Right kidney (tissue), 1 donor: ENCODE data around the gene KIF1C.

ENCODE experiments used
- DNase-seq: peaks from one replicate; pipeline ENCODE4 v3.0.0-alpha.2; 2016

Gene KIF1C

GRCh38 chr17:4967539-4968485 is 29.9 kb upstream of the KIF1C start, which contains the start of gene SPAG7:
Gene SPAG7 (minus strand): TSS chr17:4967817. CDS start chr17:4967804, 13 bp downstream.
- DNase-seq: peak; percentile 100

- DNase-seq: peak; percentile 65
Measured at GRCh38 chr17:4968486-4969046, 29.2 kb upstream of the KIF1C start.

GRCh38 chr17:4969047-4969550 is 28.7 kb upstream of the KIF1C start:
- DNase-seq: no peak

- no peak for DNase-seq
Measured at GRCh38 chr17:4969551-4970173, 28.1 kb upstream of the KIF1C start.

GRCh38 chr17:4970273-4970672 is 27.5 kb upstream of the KIF1C start:
- DNase-seq: no peak

- no peak for DNase-seq
Measured at GRCh38 chr17:4971826-4972225, 25.9 kb upstream of the KIF1C start.

- DNase-seq: no peak
Measured at GRCh38 chr17:4972322-4972721, 25.4 kb upstream of the KIF1C start.

GRCh38 chr17:4972752-4973151 is 25.0 kb upstream of the KIF1C start:
- no peak for DNase-seq

GRCh38 chr17:4973256-4974114 is 24.3 kb upstream of the KIF1C start:
- DNase-seq: no peak

GRCh38 chr17:4974115-4974670 is 23.6 kb upstream of the KIF1C start:
- DNase-seq: no peak

- DNase-seq: no peak
Measured at GRCh38 chr17:4978726-4979125, 19.0 kb upstream of the KIF1C start.

- peak; percentile 41 for DNase-seq
Measured at GRCh38 chr17:4980644-4981216, 17.0 kb upstream of the KIF1C start.

GRCh38 chr17:4982305-4982704 is 15.4 kb upstream of the KIF1C start:
- DNase-seq: no peak

GRCh38 chr17:4986403-4986802 is 11.3 kb upstream of the KIF1C start:
- DNase-seq: no peak

- DNase-seq: peak; percentile 94
Measured at GRCh38 chr17:4986951-4987766, 10.6 kb upstream of the KIF1C start, which contains the start of gene CAMTA2. Gene CAMTA2 (minus strand): TSS chr17:4987675. CDS start chr17:4986222, 1,453 bp downstream.

- no peak for DNase-seq
Measured at GRCh38 chr17:4987767-4988567, 9.8 kb upstream of the KIF1C start.

- DNase-seq: no peak
Measured at GRCh38 chr17:4994081-4994595, 3.6 kb upstream of the KIF1C start.

GRCh38 chr17:4998027-4998731 is 429 bp downstream of the KIF1C start:
- peak; percentile 66 for DNase-seq
